Neuron (in vitro differentiated cells): ENCODE data around the gene FRYL.

Experiments
- H2AFZ ChIP-seq: one replicate; pipeline ENCODE4 v1.6.1; 2013; ENCODE audit warnings: low read depth, mild to moderate bottlenecking, inconsistent platforms, low read length, moderate library complexity
- H3K27me3 ChIP-seq: one replicate; pipeline ENCODE4 v1.6.1; 2013; ENCODE audit warnings: low read length; ENCODE audit not compliant: insufficient read depth
- H3K36me3 ChIP-seq: one replicate; pipeline ENCODE4 v1.6.1; 2013; ENCODE audit warnings: low read length; ENCODE audit not compliant: insufficient read depth
- H3K4me1 ChIP-seq: one replicate; pipeline ENCODE4 v1.6.1; 2013; ENCODE audit warnings: low read length; ENCODE audit not compliant: insufficient read depth
- H3K4me3 ChIP-seq: 2 replicates; pipeline ENCODE4 v1.5.1; 2013; ENCODE audit warnings: mild to moderate bottlenecking, low read length, moderate library complexity
- H3K9me3 ChIP-seq: one replicate; pipeline ENCODE4 v1.6.1; 2013; ENCODE audit warnings: low read length

Gene FRYL

GRCh38 chr4:48796927-48797679, 17.0 kb upstream of the FRYL start:
- no peaks in the 10 kb centered on the region for H3K27me3 ChIP-seq
- H3K9me3 ChIP-seq = no peaks in the 10 kb centered on the region
- no peak overlapping the region for H2AFZ ChIP-seq
- no peaks in the 10 kb centered on the region for H3K4me1 ChIP-seq
- no peaks in the 10 kb centered on the region for H3K36me3 ChIP-seq
- H3K4me3 ChIP-seq = no peak overlapping the region

- Histone ChIP-seq H2AFZ (no peak overlapping the region), H3K27me3 (no peaks in the 10 kb centered on the region), H3K9me3 (no peaks in the 10 kb centered on the region), H3K36me3 (no peaks in the 10 kb centered on the region), H3K4me1 (no peaks in the 10 kb centered on the region), H3K4me3 (no peak overlapping the region)
Observed at GRCh38 chr4:48796191-48796926, 16.3 kb upstream of the FRYL start.

- Histone ChIP-seq H3K27me3 (no peaks in the 10 kb centered on the region), H3K9me3 (no peaks in the 10 kb centered on the region), H3K4me1 (no peaks in the 10 kb centered on the region), H3K4me3 (no peak overlapping the region), H2AFZ (no peak overlapping the region), H3K36me3 (no peaks in the 10 kb centered on the region)
Observed at GRCh38 chr4:48795108-48795507, 15.0 kb upstream of the FRYL start.

- no peaks in the 10 kb centered on the region for H3K27me3 ChIP-seq
- no peaks in the 10 kb centered on the region for H3K36me3 ChIP-seq
- no peak overlapping the region for H2AFZ ChIP-seq
- H3K4me1 ChIP-seq = no peaks in the 10 kb centered on the region
- H3K9me3 ChIP-seq = no peaks in the 10 kb centered on the region
- no peak overlapping the region for H3K4me3 ChIP-seq
Observed at GRCh38 chr4:48792348-48793006, 12.4 kb upstream of the FRYL start.

GRCh38 chr4:48791313-48791712, 11.2 kb upstream of the FRYL start:
- Histone ChIP-seq H2AFZ (no peak overlapping the region), H3K27me3 (no peaks in the 10 kb centered on the region), H3K4me3 (no peak overlapping the region), H3K9me3 (no peaks in the 10 kb centered on the region), H3K4me1 (no peaks in the 10 kb centered on the region), H3K36me3 (no peaks in the 10 kb centered on the region)

- Histone ChIP-seq H2AFZ (no peak overlapping the region), H3K4me1 (no peaks in the 10 kb centered on the region), H3K36me3 (no peaks in the 10 kb centered on the region), H3K4me3 (no peak overlapping the region), H3K27me3 (no peaks in the 10 kb centered on the region), H3K9me3 (no peaks in the 10 kb centered on the region)
Observed at GRCh38 chr4:48790561-48790960, 10.5 kb upstream of the FRYL start.

GRCh38 chr4:48787056-48787455, 7.0 kb upstream of the FRYL start:
- Histone ChIP-seq H3K4me1 (peaks cover 8% of the 10 kb centered on the region), H3K9me3 (no peaks in the 10 kb centered on the region), H2AFZ (no peak overlapping the region)

GRCh38 chr4:48786549-48786948, 6.5 kb upstream of the FRYL start:
- Histone ChIP-seq H2AFZ (no peak overlapping the region), H3K4me1 (peaks cover 8% of the 10 kb centered on the region), H3K27me3 (no peaks in the 10 kb centered on the region), H3K4me3 (no peak overlapping the region), H3K9me3 (no peaks in the 10 kb centered on the region), H3K36me3 (no peaks in the 10 kb centered on the region)

More at GRCh38 chr4:48787056-48787455, 7.0 kb upstream of the FRYL start:
- no peak overlapping the region for H3K4me3 ChIP-seq
- no peaks in the 10 kb centered on the region for H3K27me3 ChIP-seq
- H3K36me3 ChIP-seq = no peaks in the 10 kb centered on the region

- Histone ChIP-seq H2AFZ (no peak overlapping the region), H3K27me3 (no peaks in the 10 kb centered on the region), H3K4me1 (peaks cover 15% of the 10 kb centered on the region), H3K4me3 (no peak overlapping the region), H3K36me3 (no peaks in the 10 kb centered on the region), H3K9me3 (no peaks in the 10 kb centered on the region)
Observed at GRCh38 chr4:48785302-48785701, 5.2 kb upstream of the FRYL start.

- no peaks in the 10 kb centered on the region for H3K36me3 ChIP-seq
- no peak overlapping the region for H3K4me3 ChIP-seq
- H3K9me3 ChIP-seq = no peaks in the 10 kb centered on the region
- peaks cover 28% of the 10 kb centered on the region for H3K4me1 ChIP-seq
- no peak overlapping the region for H2AFZ ChIP-seq
- H3K27me3 ChIP-seq = no peaks in the 10 kb centered on the region
Observed at GRCh38 chr4:48781968-48782367, 1.9 kb upstream of the FRYL start.

GRCh38 chr4:48780865-48781214, 761 bp upstream of the FRYL start:
- Histone ChIP-seq H3K4me1 (peaks cover 39% of the 10 kb centered on the region), H3K4me3 (peak overlapping the region; percentile 65), H2AFZ (peak overlapping the region; percentile 92), H3K36me3 (no peaks in the 10 kb centered on the region), H3K9me3 (no peaks in the 10 kb centered on the region), H3K27me3 (no peaks in the 10 kb centered on the region)

- Histone ChIP-seq H3K27me3 (no peaks in the 10 kb centered on the region), H3K9me3 (no peaks in the 10 kb centered on the region), H3K4me3 (peak overlapping the region; percentile 99), H3K4me1 (peaks cover 42% of the 10 kb centered on the region), H3K36me3 (no peaks in the 10 kb centered on the region), H2AFZ (peak overlapping the region; percentile 93)
Observed at GRCh38 chr4:48779095-48779997, 733 bp downstream of the FRYL start.
